Erythroblast (primary cell): ENCODE results near the gene FBLN2.

Experiments used
- GATA1 ChIP-seq: IDR thresholded peaks from 2 replicates; pipeline ENCODE4 v1.6.1; 2011; ENCODE audit warnings: low read depth, mild to moderate bottlenecking, control low read depth, low read length, moderate library complexity
- POLR2A ChIP-seq: IDR thresholded peaks from 2 replicates; pipeline ENCODE4 v1.6.1; 2011; ENCODE audit warnings: mild to moderate bottlenecking, low read length

GRCh38 chr3:13590841-13591520, 42.1 kb downstream of the FBLN2 start:
- TF ChIP-seq POLR2A = no peak
- no peak for TF ChIP-seq GATA1
